NCI-H1436 (cell line): Measurements from ENCODE around the gene COL9A3.

Experiments used
- DNase-seq: peaks from one replicate; lab custom pipeline; 2025; lab: John Stamatoyannopoulos, UW

COL9A3 gene

DNA sequence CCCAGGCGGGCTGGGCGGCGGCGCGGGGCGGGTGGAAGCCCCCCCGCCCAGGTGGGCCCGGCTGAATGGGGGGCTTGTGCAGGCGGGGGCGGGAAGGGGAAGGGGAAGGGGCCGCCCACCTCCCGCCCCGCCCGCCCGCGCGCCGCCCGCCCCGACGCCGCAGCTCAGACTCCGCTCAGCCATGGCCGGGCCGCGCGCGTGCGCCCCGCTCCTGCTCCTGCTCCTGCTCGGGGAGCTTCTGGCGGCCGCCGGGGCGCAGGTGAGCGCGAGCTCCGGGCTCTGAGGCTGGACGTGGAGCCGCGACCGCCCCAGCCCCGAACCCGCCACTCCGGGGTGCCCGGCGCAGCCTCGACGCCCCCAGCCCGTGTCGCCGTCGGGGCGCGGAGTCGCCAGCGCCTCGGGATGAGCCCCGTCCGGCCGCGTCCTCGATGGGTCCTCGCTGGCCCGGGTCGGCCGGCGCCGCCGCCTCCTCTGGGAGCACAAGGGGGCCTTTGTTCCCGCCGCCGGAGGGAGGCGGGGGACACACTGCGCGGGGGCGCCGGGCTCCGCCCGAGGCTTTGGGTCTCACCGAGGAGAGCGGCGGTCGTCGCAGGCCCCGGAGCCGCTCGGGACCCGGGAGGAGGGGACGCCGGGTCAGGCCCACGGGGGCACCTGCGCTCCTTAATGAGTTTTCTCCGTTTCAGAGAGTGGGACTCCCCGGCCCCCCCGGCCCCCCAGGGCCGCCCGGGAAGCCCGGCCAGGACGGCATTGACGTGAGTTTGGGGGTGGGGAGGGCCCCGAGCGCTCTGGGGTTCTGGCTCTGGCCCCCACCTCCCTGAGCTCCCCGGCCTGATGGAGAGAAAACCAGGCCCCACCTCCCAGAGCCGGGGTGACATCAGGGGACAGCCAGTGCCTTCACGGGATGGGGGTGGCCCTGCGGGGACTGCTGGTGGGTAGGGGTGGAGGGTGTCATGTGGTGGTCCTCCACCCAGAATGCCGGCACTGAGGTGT is at the start of gene COL9A3:
COL9A3 (plus strand) TSS at position 167 of the 990 bp plus-strand sequence; CDS start at position 182, 15 bp downstream.
- peak; percentile 21 for DNase-seq

DNA sequence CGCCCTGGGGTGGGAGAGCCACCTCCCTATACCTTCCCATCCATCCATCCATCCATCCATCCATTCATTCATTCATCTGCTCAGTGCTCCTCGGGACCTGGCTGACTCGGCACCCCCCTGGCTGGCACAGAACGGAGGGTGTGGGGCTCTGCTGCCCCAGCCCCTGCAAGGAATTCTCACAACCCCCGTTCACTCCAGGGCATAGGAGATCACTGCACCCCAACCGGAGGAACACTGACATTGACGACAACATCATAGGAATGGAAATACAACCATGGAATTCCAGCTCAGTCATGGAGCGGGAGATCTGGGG is 48.7 kb upstream of the COL9A3 start:
- DNase-seq = no peak

DNA sequence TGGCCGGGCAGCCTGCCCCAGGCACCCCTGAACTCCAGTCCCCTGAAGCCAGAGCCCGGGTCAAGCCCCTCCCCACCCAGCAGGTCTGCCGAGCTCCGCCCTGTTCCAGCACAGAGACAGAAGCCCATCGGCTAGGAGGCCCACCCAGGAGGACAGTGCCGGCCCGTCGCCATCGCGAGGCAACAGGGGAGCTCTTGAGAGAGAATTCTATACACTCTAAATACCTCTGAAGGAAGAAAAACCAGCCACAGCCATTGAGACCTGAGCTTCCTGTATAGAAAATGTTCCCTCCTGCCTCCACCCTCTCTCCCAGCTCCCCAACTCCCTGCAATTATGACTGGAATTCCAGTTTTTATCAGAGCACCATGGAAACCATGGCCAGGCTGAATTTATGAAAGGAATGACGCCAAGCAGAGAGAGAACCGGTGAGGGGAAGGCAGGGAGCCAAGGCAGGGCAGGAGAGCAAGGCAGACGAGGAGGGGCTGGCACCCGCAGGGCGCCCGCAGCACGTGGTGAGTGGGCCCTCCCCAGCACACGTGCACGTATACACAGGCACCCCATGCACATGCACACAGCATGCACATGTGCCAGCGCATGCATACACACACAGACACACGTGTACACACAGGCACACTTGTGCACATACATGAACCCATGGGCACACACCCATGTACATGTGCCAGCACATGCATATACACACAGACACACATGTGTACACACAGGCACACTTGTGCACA is 48.1 kb upstream of the COL9A3 start:
- DNase-seq = no peak

- DNase-seq = no peak
These were observed 47.3 kb upstream of the COL9A3 start for GRCh38 chr20:62769346-62770071.

- no peak for DNase-seq
These were observed 46.5 kb upstream of the COL9A3 start for GRCh38 chr20:62770111-62770910.

GRCh38 chr20:62770916-62771315 is 45.9 kb upstream of the COL9A3 start:
- no peak for DNase-seq

- DNase-seq = no peak
These were observed 45.3 kb upstream of the COL9A3 start for GRCh38 chr20:62771396-62772102.

GRCh38 chr20:62772103-62772611 is 44.7 kb upstream of the COL9A3 start:
- DNase-seq = no peak

DNA sequence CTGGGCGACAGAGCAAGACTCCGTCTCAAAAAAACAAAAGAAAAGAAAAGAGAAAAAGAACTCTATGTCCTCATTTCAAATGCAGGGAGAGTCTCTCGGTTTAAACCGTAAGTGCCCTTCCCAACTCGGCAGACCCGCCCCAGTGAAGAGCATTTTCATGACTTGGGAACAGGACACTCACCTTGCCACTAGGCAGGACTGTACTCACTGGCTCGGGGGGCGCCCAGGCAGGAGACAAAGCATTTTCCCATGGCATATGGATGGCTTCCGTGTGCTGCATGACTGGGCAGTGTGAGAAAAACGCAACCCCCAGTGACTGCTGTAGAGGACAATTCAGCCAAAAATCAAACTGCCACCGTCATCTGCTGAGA is 44.2 kb upstream of the COL9A3 start:
- no peak for DNase-seq

DNA sequence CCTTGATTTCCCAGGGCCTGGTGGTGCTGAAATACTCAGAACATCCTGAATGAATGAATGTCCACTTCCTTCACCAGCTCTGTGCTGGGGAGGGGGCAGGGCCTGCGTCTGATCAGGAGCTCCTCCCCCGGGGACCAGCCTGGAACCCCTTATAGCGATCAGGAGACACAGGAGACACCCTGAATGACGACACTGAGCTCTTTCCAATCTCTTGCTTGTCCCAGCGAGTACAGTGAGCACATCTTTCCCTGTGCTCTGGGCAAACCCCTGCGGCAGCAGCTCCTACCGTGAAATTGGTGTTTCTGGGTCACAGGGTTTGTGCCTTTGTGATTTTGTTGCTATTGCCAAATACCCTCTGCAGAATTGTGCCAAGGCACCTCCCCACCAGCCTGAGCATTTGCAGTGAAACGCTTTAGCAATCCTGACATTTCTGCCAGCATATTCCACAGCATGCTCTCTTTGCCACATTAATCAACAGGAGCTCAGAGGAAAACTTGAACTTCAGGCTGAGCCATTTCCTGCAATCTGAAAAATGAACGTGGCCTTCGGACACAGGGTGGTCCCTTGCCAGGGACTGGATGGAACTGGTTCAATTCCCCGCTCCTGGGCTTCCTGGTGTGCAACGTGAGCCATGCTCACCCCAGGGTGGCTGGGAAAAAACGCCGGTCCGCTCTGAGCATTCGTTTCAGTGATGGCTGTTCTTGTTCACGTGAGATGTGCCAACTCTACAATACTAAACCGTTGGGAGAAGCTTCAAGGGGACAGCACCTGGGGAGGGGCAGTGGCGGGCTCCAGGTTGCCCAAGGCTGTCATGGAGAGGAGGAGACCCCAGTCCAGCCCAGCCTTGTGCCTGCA is 43.6 kb upstream of the COL9A3 start:
- DNase-seq = no peak

DNA sequence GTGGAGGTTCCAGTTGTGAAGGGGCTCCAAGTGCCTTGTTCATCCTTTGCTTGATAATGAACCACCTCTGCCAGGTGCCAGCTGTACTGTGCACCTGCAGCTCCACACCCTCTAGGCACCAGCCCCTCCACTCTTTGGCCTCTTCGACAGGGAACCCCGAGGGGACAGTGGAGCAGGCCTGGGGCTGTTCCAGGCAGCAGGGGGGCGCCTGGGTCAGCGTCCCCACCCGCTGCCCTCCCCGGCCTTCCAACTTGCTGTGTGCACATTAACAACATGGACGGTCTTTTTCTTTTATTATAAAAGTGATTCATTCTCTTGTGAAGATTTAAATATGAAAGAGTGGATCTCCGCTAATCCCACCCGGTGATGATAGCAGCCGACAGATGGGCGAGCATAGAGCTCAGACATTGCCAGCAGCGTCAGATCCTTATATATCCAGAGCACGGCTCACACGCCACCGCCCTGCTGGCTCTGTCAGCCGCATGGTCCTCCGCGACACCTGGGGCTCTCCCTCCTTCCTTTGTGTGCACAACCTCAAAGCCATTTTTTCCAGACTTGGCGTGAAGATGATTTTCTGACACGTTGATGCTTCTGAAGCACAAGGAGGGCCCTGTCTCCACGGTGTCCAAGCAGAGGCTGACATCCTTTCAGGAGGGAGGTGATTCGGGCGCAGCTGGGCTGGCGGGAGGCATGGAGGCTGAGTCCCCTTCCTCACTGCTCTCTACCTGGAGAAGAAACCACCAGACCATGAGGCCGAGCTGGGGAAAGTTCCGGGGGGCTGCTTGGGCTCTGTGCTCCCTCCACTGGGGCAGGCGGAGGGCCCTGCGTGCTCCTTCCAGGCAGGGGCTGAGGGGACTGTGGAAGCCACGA is 42.8 kb upstream of the COL9A3 start:
- peak; percentile 15 for DNase-seq

- DNase-seq = no peak
These were observed 42.1 kb upstream of the COL9A3 start for GRCh38 chr20:62774762-62775161.

DNA sequence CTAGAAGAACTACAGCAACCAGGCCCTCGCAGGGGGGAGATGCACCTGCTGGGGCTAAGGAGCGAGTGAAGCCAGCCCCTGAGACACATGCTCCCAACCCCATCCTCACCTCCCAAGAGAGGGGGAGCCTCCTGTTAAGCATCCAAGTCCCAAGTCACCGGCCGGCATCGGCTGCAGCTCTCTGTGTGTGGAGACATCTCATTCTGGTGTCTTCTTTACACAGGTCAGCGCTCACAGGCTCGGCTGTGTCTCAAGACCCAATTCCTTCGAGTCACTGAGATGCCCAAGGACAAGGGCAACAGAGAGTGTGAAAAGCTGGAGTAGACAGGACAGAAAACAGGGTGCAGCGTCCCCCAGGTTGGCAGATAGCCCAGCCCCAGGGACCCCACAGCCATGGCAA is 41.6 kb upstream of the COL9A3 start:
- DNase-seq = no peak

GRCh38 chr20:62776035-62776691 is 40.7 kb upstream of the COL9A3 start:
- DNase-seq = no peak

DNA sequence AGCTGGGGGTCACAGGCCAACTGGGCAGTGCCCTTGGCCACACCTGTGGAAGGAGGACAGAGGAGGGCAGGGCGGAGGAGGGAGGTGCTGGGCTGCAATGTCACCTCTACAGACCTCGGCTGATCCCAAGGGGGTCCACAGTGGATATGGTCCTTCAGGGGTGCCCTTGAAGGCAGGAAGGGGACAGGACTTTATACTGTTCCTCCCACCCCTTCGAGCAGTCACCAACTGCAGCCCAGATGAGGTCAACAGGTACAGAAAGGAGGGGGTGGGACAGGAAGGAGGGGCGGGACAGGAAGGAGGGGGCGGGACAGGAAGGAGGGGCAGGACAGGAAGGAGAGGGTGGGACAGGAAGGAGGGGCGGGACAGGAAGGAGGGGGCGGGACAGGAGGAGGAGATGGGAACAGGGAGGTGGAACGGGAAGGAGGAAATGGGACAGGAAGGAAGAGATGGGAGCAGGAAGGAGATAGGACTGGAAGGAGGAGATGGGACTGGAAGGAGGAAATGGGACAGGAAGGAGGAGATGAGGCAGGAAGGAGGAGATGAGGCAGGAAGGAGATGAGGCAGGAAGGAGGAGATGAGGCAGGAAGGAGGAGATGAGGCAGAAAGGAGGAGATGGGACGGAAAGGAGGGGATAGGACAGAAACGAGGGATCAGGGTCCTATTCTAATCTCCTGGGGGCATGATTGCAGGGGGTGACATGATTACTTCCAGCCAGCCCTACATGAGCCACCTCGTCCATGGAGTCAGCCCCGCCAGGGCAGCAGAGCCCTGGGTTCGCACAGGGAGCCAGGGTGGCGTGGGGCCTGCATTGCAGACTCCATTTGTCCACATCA is 39.9 kb upstream of the COL9A3 start:
- no peak for DNase-seq

DNA sequence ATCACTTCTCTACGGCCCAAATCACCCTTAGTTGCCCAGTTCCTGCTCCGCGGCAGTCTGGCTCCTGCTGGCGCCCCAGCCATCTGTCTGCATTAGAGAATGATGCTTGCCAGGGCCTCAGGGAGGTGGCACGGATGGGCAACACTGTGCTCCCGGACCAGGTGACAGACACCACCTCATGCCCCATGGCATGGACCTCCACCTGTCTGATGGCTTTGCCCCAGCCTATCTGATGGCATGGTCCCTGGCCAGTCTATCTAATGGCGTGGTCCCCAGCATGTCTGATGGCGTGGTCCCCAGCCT is 39.4 kb upstream of the COL9A3 start:
- no peak for DNase-seq

DNA sequence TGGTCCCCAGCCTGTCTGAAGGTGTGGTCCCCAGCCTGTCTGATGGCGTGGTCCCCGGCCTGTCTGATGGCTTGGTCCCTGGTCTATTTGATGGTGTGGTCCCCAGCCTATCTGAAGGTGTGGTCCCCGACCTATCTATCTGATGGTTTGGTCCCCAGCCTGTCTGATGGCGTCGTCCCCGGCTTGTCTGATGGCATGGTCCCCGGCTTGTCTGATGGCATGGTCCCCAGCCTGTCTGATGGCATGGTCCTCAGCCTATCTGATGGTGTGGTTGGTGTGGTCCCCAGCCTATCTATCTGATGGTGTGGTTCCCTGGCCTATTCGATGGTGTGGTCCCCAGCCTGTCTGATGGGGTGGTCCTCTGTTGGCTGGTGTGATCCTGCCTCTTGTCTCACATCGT is 38.8 kb upstream of the COL9A3 start:
- no peak for DNase-seq
